ENCODE data around the gene MTMR10.

Gene MTMR10

DNA sequence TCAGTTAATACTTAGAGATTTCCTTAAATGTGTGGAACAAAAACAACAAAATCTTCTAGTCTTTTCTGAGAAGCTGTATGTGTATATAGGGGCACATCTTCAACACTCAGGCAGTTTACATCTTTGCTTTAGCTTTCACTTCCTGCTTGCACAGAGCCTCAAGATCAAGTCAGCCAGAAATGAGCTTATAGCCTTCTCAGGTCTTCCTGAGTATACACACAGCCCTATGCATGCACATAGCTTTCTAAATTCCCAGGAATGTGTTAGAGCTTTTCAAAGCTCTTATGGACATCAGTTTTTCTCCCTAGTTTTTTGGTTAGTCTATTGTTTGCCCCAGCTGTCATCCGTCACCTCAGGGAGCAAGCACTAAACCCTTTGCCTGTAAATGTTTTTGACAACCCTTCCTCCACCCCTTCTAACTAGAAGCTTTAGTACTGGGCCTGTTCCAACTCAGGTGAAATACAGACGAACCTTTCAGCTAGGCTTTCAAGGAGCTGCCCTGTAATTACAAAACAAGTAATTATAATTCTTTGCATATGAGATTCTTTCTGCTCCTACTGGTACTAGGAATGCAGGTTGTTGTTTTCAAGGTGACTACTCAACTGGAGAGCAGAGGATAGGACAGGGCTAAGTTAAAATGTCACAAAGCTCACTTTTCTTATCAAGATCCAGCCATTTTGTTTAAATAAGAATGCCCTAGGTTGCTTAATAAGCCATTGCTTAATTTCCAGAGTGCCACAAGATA is 22.6 kb upstream of the MTMR10 start:
- no peak for DNase-seq

GRCh38 chr15:31012455-31012854 is 21.0 kb upstream of the MTMR10 start:
- DNase-seq: no peak

GRCh38 chr15:31010036-31010435 is 18.6 kb upstream of the MTMR10 start:
- no peak for DNase-seq

- no peak for DNase-seq
These were observed 14.2 kb upstream of the MTMR10 start for GRCh38 chr15:31005660-31006059.

DNA sequence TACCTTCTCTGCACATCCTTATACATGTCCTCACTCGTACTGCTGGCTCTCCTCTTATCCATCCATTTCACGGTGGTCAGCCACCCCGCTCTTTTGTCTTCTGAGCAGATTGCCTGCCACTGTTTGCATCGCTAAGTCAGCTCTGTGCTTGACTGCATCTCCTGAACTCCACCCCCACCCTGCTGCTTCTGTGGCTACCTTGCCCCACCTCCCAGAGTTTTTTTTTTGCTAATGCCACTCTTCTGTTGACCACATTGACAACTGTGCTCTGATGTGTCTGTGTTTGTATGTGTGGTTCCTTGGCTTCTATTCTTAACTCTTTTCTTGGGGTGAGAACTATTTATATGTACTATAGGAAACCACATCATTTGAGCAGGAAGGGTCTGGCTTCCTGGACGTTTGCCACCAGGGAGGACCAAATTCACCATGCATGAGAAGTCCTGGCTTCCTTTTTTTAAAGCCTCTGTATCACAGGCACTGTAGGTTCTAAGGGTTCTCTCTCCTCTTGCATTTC is 12.8 kb upstream of the MTMR10 start:
- no peak for DNase-seq

DNA sequence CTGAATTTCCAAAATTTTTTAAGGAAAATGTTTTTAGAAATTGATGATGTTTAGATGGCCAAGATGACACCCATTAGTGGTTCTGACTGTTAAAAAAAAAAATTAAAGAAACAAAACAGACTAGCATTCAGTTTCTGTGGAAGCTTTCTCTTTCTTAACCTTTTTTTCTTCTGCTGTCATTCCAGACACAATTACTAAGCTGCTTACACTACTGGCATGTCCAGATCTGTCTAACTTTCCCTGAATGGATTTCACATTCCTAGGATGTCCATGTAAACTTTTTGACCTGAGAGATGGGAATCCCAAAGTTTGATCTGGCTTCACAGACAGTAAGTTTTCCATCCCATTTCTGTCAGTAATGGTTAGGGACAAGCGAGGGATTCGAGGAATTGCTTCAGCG is 10.3 kb upstream of the MTMR10 start:
- DNase-seq: no peak

DNA sequence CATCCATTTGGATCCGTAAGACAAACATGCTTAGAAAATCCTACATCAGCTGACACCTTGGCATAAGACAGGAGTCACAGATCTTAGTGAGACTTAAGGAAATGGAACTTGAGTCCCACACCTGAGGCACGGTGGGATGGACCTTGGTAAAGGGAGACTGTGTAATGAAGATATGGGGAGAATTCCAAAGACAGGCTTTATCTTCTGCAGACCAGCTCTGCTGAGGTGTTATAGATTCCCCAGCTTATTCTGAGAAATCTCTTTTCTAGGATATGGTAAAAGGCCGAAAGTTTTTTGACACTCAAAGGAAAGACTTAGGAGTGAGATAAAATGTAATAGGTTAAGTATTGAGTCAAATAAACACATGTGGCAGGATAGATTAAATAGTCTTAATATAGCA is 8.3 kb upstream of the MTMR10 start:
- DNase-seq: no peak

- no peak for DNase-seq
These were observed 5.8 kb upstream of the MTMR10 start for GRCh38 chr15:30997270-30997669.

DNA sequence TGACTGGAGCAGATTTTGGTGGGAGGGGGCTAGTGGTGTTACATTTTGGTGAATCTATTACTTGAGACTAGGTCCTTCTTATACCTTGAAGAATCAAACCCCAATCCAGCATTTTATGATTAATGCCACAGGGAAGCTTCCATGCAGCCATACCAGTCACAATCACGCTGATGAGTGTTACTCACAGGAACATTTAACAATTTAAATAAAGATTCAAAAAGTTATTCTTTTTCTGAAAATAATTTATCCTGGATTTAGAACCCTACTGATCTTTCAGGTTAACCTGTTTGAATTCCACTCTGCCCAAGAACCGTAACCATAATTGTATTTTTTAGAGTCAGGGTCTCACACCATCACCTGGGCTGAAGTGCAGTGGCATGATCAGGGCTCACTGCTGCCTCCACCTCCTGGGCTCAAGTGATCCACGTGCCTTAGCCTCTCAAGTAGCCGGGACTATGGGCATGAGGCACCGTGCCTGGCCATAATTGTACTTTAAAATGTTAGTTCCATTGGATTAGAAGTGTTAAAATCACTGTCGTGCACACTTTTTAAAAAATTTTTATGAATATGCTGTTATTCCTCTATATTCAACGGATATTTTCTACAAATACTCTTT is 929 bp upstream of the MTMR10 start:
- DNase-seq: no peak

DNA sequence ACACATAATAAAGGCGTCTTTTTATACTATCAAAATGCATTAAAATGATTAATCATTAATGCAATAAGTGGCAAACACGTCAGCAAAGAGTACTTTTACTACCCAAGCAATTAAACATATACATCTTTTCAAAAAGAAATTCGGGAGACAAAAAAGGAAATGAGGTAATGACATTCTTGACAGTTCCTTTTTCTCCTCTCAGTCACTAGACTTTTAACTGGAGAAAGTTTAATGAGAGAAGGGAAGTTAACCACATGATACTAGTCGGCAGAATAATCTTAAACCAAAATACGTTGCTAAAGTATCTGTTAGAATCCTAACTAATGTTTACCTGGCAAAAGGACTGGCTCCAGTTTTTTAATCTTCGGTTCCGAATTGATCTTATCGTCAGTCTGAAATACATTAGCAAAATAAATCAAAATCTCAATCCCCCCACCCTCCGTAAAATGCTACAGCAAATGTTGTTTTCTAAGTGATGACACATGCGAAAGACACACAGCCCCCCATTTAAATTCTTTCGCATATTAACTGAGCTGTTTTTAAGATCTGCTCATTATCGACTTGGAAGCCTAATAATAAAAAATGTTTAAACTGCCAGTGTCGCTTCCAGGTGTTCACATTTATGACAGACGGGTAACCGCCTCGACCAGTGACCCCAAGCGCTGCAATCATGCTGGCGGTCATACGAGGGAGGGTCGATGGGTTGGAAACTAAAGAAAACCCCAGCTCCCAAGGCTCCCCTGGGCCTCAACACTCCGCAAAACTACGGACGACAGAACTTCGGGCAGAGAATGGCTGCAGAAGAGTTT is 778 bp downstream of the MTMR10 start:
- DNase-seq: no peak

DNA sequence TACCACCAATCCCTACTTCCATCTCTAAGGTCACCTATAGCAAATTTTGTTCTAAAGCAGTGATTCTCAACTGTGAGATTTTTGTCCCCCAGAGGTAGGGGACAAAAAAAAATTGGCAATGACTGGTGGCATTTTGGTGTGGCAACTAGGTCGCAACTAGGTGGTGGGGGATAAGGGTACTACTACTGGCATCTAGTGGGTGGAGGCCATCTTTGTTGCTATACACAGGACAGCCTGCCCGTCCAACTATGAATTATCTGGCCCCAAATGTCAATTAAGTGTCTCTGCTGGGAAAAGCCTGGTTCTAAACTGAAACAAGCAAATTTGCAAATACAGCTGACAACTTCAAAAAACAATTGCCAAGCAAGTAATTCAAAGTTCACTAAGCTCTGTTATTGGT is 1.4 kb downstream of the MTMR10 start:
- DNase-seq: no peak

DNA sequence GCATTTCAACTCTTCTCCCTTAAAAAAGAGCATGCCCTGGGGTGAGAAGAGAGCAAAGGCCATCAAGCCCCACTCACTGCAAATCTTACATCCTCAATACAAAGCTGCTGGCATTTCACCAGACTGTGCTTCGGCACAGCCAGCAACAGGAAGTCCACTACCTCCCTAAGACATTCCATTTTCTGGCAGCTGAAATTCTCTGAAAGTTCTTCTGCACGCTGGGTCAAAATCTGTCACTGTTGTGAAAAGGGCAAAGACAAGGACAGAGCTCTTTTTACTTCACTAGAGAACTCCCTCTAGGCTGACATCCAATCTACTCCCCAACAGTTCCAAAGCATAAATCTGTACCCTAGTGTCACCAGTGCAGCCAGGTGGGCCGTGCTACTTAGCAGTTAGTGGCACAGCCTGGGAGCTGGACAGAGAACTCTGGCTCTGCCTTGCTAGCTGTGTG is 6.3 kb downstream of the MTMR10 start:
- DNase-seq: no peak

DNA sequence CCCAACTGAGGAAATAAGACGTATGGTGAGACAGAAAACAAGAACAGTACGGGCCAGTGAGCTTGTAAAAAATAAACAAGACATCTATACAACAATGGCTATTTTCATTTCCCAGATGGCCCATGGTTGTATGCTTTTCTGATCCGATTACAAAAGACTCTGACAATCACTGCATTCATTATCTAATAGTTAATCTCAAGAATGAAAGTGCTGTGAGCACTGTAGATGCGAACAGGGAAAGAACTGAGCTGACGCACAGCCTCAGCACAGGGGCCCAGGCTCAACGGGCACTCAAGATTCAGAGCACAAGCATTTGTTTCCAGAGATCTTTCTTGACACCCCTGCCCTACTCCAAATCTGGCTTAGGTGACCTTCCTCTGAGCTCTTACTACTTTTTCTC is 6.9 kb downstream of the MTMR10 start:
- no peak for DNase-seq

- no peak for DNase-seq
These were observed 7.3 kb downstream of the MTMR10 start for GRCh38 chr15:30984118-30984517.

- no peak for DNase-seq
These were observed 12.0 kb downstream of the MTMR10 start for GRCh38 chr15:30979457-30979856.

GRCh38 chr15:30978328-30978727 is 13.1 kb downstream of the MTMR10 start:
- no peak for DNase-seq

- DNase-seq: no peak
These were observed 17.3 kb downstream of the MTMR10 start for GRCh38 chr15:30974112-30974511.

- DNase-seq: no peak
These were observed 18.0 kb downstream of the MTMR10 start for GRCh38 chr15:30973379-30973778.

- no peak for DNase-seq
These were observed 21.7 kb downstream of the MTMR10 start for GRCh38 chr15:30969724-30970123.

GRCh38 chr15:30963681-30964080 is 27.7 kb downstream of the MTMR10 start:
- DNase-seq: no peak

DNA sequence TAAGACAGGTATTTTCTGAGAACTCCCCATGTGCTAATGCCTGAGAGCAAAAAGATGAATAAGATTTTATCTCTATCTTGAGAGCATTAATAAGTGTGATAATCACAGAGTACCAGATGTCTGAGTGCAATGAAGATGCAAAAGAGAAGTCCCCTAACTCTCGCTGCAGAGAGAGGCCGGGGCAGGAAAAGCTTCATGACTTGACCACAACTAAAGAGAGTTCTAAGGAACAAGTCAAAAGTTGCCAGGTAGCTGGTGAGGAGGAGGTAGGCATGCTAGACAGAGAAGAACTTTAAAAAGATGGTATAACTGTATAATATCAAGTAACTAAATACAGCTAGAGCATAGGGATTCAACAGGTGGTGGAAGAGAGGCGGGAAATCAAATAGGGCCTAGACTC is 28.8 kb downstream of the MTMR10 start:
- DNase-seq: no peak

GRCh38 chr15:30962079-30962478 is 29.3 kb downstream of the MTMR10 start:
- DNase-seq: no peak

- no peak for DNase-seq
These were observed 33.2 kb downstream of the MTMR10 start for GRCh38 chr15:30958219-30958618.
